RWPE1 (cell line): Measurements from ENCODE around the gene DPH2.
A peak's percentile ranks its signal among the peaks of the same experiment; 100 is the strongest.

Experiments used
- CTCF ChIA-PET: fragments of 350-600 bp; sonication (Branson Sonifier 250); formaldehyde crosslinking; extraction: SDS; loops from one replicate; lab custom pipeline; 2021; lab: Yijun Ruan, JAX
- POLR2A ChIA-PET: fragments of 400-600 bp; formaldehyde crosslinking; extraction: SDS; loops from one replicate; lab custom pipeline; 2020; ENCODE audit warnings: antibody characterized with exemption; ENCODE audit not compliant: low non-redundant PET; lab: Yijun Ruan, JAX
- DNase-seq: peaks from one replicate; pipeline ENCODE4 v3.0.0; 2012; ENCODE audit warnings: low spot score
- H3K27ac ChIP-seq: fragments of 450-650 bp; 2 replicates; pipeline ENCODE4 v1.5.1; 2017
- TF ChIP-seq, protein P1 (sequence below): fragments of 450-650 bp; conservative IDR thresholded peaks from 2 replicates; pipeline ENCODE4 v1.5.1; 2017; ENCODE audit warnings: low read depth, mild to moderate bottlenecking

DPH2 gene

DNA sequence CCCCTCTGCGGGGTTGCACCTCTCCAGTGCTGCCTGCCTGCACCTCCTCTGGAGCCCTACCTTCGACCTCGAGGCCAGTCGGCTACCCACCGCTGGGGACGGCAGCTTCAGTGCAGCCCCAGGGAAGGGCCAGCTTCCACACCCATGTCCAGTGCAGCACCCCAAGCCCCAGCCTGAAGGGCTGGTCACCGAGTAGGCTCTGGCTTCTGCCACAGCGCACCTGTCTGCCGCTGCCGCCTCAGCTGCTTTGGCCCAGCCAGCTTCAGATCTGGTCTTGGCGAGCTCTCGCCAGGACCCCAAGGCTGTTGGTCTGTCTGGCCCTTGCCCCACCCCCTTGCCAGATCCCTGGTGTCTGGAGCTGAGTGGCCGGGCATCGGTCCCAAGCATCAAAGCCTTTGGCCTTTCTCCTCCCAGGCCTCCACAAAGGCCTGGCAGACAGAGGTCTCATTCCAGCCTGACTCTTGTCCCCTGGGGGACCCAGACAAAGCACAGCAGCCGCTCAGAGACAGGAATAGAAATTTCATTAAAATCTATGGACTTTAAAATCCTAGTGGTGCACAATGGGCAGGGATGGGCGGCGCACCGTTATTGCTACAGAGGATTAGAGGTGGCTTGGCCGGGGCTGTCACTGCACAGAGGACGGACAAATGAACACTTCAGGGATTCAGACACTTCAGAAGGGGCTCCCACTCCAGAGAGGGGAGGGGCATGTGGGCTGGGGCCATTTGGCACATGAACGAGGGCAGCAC is 26.3 kb downstream of the DPH2 start:
- POLR2A ChIA-PET = interaction anchor here (0.5 kb wide), 1 partner anchor 16 kb away, joined by 3 read pairs; no protein-coding TSS in a partner anchor
- no peak for DNase-seq
- H3K27ac ChIP-seq = peak overlapping the region; percentile 87
- TF ChIP-seq, protein P1, sequence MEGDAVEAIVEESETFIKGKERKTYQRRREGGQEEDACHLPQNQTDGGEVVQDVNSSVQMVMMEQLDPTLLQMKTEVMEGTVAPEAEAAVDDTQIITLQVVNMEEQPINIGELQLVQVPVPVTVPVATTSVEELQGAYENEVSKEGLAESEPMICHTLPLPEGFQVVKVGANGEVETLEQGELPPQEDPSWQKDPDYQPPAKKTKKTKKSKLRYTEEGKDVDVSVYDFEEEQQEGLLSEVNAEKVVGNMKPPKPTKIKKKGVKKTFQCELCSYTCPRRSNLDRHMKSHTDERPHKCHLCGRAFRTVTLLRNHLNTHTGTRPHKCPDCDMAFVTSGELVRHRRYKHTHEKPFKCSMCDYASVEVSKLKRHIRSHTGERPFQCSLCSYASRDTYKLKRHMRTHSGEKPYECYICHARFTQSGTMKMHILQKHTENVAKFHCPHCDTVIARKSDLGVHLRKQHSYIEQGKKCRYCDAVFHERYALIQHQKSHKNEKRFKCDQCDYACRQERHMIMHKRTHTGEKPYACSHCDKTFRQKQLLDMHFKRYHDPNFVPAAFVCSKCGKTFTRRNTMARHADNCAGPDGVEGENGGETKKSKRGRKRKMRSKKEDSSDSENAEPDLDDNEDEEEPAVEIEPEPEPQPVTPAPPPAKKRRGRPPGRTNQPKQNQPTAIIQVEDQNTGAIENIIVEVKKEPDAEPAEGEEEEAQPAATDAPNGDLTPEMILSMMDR = no peak
- CTCF ChIA-PET = no interaction called here

DNA sequence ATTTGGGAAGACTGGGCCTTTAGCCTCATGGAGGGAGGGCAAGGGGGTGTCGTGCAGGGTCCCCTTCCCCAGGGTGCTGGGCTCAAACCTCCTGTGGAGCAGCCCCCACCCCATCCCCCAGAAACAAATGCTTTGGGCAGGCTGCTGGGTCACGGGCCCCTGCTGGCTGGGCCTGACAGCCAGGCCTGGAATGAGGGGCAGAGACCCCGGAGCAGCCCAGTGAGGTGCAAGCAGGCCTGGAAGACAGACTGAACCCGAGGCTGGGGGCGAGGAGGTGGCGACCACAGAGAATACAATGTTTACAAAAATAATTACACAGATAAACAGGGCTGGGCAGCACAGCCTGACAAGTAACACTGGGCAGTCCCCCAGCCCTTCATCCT is 26.9 kb downstream of the DPH2 start:
- no peak for DNase-seq
- ChIA-PET CTCF (no interaction called here), POLR2A (no interaction called here)
- TF ChIP-seq, protein P1 = no peak
- H3K27ac ChIP-seq = peak overlapping the region; percentile 87

DNA sequence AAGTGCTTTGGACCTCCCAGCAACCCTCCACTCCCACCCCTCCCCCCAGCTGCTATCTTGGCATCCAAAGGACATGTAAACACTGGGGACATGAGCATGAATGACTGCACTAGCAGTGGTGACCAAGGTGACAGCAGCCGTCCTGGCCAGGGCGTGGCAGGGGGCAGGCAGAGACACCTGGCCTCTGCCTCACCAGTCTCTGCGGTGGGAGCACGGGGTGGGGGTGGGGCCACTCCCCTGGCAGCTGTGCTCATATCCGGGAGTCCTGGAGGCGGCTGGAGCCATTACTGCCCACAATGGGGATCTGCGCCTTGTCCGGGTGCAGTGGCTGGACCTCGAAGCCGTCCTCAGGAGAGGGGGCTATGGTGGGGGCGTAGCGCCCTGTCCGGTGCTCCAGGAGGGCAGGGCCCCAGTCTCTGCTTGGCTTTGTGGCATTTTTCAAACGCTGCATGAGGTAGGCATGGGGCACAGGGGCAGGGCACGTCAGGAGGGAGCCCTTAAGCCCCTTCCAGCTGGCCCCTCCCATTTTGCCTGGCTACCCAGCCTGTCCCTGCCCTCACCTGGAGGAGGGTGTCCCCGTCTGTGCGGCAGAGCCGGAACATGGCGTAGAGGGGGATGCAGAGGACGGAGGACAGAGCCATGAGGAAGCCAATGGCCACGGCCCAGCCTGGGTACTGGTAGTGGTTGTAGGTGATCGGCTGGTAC is 27.6 kb downstream of the DPH2 start:
- ChIA-PET POLR2A (no interaction called here), CTCF (no interaction called here)
- TF ChIP-seq, protein P1 = no peak
- peak overlapping the region; percentile 87 for H3K27ac ChIP-seq
- DNase-seq = no peak

DNA sequence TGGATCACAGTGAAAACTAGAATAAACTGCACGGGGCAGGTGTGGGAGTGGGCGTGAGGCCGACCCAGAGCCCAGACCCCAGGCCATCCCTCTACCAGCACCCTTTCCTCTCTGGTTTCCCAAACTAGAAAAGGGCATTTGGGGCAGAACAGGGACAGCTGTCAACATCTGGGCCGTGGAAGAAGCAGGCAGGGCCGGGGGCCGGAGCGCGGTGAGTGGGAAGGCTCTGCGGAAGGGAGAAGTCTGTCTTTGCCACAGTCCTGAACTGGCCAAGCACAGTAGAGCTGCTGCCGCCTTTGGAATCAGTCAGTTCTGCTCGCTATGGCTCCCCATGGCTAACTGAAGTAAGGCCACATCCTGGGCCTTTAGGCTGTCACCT is 28.2 kb downstream of the DPH2 start:
- ChIA-PET CTCF (no interaction called here), POLR2A (no interaction called here)
- peak overlapping the region; percentile 87 for H3K27ac ChIP-seq
- DNase-seq = no peak
- TF ChIP-seq, protein P1 = no peak

DNA sequence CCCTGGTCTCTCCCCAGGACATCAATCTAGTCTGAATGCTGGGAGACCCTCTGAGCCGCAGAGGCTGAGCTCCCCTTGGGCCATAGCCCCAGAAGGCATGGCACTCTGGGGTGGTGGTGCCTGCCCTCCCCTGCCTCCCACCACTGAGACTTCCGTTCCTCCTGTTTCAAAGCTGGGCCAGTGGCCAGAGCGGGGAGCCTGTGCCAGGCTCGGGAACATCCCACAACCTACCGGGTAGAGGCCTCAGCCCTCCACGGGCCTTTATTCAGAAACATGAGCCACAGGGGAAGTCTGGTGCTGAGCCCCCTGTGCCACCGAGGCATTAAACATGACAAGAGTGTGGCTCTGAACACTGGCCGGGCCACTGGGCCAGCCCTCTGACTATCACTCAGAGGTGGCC is 29.6 kb downstream of the DPH2 start:
- TF ChIP-seq, protein P1 = no peak
- DNase-seq = no peak
- peak overlapping the region; percentile 87 for H3K27ac ChIP-seq
- POLR2A ChIA-PET = no interaction called here
- CTCF ChIA-PET = no interaction called here

DNA sequence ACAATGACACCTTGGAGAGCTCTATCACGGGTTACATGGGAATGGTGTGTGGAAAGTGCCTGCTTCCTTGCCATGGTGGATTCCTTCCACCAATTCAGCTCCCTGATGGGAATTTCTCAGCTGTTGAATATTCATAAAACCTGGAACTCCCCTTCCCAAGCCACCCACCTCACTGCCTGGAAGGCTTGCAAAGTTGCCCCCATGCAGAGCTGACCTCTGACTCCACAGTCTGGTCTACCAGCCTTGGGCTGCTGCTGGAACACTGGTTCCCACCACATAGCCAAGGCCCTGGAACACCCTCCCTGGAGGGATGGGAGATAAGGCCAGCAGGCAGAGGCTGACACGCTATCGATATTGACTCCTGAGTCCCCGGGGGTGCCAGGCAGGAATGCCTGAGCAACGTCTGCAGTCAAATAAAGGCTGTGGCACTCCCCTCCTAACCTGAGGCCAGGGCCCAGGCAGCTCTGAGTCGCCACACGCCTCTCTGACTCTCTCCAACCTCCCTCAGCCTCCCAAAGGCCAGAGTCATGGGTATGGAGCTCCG is 30.4 kb downstream of the DPH2 start:
- peak overlapping the region; percentile 10; the same call in 1 of the 2 replicates for H3K27ac ChIP-seq
- TF ChIP-seq, protein P1 = no peak
- ChIA-PET POLR2A (no interaction called here), CTCF (interaction anchor here (0.7 kb wide), 1 partner anchor 656 kb away, joined by 3 read pairs; no protein-coding TSS in a partner anchor)
- DNase-seq = no peak
